GM19452 (cell line): ENCODE measurements around the gene RAB12.

Experiments used
- ATAC-seq: cut with Tn5 transposase; IDR thresholded peaks from one replicate; pipeline ENCODE4 v1.9.1; 2021; ENCODE audit not compliant: unreplicated experiment

Gene RAB12

GRCh38 chr18:8681196-8681595, 72.0 kb downstream of the RAB12 start:
- ATAC-seq, result no peak

- ATAC-seq, result no peak
Observed at GRCh38 chr18:8684577-8684976, 75.3 kb downstream of the RAB12 start.

- no peak for ATAC-seq
Observed at GRCh38 chr18:8685141-8685913, 76.1 kb downstream of the RAB12 start.

- no peak for ATAC-seq
Observed at GRCh38 chr18:8685914-8686216, 76.6 kb downstream of the RAB12 start.

GRCh38 chr18:8686611-8687010, 77.4 kb downstream of the RAB12 start:
- ATAC-seq, result no peak

GRCh38 chr18:8688216-8688800, 79.1 kb downstream of the RAB12 start:
- no peak for ATAC-seq

GRCh38 chr18:8688816-8689215, 79.6 kb downstream of the RAB12 start:
- no peak for ATAC-seq
